GM12874 (cell line): Measurements from ENCODE around the gene SIM1.

Experiments
- CTCF ChIP-seq: IDR thresholded peaks from 2 replicates; pipeline ENCODE4 v1.5.1; 2011; ENCODE audit warnings: low read depth, mild to moderate bottlenecking, control low read depth, low read length, moderate library complexity; ENCODE audit not compliant: insufficient read depth

SIM1 gene

GRCh38 chr6:100482698-100483097, 18.0 kb upstream of the SIM1 start:
- no peak for TF ChIP-seq CTCF

DNA sequence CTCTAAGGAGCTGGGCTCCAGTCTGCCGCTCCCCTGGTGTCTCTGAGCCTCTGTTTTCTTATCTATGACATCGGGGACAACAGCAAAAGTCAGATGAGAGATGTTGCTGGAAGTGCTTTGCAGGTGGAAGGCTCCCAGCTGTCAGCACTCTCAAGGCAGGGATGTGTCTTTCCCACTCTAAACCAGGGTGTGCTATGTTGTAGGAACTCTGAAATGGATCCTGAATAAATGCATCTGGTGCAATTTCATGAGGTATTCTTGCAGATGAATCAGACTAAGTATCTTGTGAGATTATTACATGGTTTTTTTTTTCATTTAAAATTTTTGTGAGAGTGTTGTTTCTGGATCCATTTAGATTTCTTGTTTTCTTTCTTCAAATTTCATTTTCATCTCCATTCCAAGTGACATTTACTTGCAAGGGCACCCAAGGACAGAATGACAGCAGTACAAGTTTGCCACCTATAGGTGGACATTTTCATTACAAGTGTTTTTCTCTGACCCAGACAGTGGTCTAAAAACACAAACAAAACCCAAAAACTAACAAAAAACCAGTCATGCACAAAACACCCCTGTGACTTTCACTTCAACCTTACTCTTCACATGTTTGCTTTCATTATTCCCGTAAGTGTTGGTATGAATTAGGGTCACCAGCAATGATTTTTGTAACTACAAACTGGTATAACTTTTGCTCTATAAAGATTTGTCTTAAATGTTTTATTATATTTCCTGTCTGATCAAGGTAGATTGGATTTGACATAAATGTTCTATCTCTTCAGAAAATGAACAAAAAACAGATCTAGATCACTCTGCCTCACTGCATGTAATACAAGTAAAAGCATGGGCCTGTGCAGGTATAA, 14.7 kb upstream of the SIM1 start:
- peak; percentile 60 for TF ChIP-seq CTCF

- TF ChIP-seq CTCF: no peak
Observed at GRCh38 chr6:100475554-100476320, 11.0 kb upstream of the SIM1 start.

DNA sequence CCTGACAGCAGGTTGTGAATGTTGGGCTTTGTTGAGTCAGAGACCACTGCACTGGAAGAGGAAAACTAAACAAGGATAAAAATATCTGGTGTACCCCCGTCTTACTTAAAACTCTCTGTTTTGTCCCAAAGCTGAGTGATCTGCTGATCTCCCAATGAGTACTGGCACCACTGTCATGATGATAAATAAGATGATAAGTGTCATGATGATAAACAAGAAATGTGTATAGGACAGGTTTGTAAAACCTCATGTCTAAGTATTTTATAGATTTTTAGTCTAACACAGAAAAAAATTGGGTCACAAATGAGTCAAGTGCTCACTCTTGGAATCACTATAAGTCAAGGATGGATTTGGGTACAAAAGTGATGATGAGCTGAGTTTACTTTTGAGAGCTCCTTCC, 8.5 kb upstream of the SIM1 start:
- no peak for TF ChIP-seq CTCF

DNA sequence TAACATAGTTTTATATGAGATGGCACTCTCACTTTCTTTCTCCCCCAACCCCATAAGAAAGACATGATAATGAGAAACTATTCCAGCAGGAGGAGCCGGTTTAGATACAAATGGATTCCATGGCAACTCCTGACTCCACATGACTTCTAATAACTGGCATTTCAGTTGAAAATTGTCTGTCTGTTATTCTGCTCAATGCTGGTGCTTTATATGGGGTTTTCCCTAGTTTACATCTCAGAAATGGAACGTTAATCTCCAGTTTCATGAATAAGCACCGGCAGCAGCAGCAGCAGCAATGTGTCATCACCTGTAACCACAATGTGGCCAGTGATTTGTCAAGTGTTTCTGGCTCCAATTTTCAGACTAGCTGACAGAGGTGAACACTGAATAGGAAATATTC, 8.0 kb upstream of the SIM1 start:
- TF ChIP-seq CTCF: no peak

- no peak for TF ChIP-seq CTCF
Observed at GRCh38 chr6:100470422-100471120, 5.8 kb upstream of the SIM1 start.
